KOPT-K1 (cell line): Measurements from ENCODE around the gene RHBDF1.

Experiments used
- H3K27ac ChIP-seq: fragments of 200-600 bp; sonication (generic); 2 replicates; pipeline ENCODE4 v1.5.1; 2016; ENCODE audit warnings: antibody characterized with exemption, mild to moderate bottlenecking, low read depth, low read length; ENCODE audit not compliant: poor library complexity, severe bottlenecking
- H3K36me3 ChIP-seq: fragments of 200-600 bp; sonication (generic); 2 replicates; pipeline ENCODE4 v1.5.1; 2017; ENCODE audit warnings: antibody characterized with exemption, mild to moderate bottlenecking, low read length, moderate library complexity; ENCODE audit not compliant: insufficient read depth
- H3K9me3 ChIP-seq: fragments of 200-600 bp; sonication (generic); 2 replicates; pipeline ENCODE4 v1.5.1; 2017; ENCODE audit warnings: antibody characterized with exemption, low read length, mild to moderate bottlenecking; ENCODE audit not compliant: insufficient read depth, poor library complexity, severe bottlenecking

RHBDF1 gene

DNA sequence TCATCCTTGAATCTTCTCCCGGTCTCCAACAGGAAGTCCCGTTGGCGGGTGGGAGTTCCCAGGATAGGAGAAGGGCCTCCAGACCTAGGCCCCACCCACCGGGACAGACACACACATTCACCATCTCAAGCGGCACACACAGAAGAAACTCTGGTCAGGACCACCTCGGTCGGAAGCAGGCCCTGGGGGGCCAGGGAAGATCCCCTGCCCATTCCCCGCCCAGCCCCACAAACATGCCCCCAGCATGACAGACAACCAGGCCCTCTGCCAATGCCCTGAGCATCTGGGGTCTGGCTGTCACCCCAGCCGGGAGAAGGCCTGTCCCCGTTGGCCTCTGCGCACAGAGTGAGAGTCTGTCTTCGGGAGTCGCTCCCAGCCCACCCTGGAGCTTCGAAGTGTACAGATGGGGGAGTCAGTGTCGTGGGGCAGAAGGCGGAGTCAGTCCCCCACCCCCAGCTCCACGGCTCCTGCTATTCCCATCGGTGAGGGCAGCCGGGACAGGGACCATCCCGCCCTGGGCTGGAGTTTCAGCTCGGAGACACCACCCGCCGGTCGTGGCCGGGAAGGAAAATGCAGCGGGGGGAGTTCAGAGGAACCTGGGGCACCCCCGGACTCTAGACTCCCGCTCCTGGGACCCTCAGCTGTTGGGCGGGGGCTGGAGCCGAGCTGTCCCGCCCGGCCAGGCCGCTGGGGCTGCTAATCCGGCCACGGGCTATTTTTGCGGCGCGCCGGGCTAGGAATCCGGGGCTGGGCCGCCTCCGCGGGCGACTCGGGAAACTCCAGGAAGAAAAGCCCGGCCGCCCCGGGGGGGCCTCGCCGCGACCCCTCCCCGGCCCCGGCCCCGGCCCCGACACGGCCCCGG is 660 bp downstream of the RHBDF1 start:
- no peaks in the 10 kb centered on the region for H3K9me3 ChIP-seq
- no peak overlapping the region for H3K27ac ChIP-seq
- H3K36me3 ChIP-seq = no peaks in the 10 kb centered on the region

DNA sequence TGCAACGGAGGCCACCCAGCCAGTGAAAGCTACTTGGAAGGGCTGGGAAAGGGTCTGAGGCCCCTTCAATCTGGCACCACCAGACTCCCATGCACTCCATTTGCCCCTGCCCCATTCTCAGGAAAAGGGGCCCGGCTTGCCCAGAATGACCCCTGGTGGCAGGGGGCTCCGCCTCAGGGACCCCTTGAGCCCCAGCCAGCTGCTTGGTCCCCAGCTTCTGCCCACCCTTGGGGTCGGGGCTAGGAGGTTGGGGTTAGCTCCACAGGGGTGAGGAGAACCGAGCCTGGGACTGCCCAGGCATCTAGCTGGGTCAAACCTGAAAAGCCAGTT is 1.3 kb downstream of the RHBDF1 start:
- Histone ChIP-seq H3K36me3 (no peaks in the 10 kb centered on the region), H3K27ac (no peak overlapping the region)

DNA sequence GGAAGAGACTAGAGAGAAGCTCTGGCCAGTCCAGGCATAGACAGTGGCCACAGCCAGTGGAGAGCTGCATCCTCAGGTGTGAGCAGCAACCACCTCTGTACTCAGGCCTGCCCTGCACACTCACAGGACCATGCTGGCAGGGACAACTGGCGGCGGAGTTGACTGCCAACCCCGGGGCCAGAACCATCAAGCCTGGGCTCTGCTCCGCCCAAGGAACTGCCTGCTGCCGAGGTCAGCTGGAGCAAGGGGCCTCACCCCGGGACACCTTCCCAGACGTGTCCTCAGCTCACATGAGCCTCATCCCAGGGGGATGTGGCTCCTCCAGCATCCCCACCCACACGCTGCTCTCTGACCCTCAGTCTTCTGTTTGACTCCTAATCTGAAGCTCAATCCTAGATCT is 3.2 kb downstream of the RHBDF1 start:
- Histone ChIP-seq H3K27ac (no peak overlapping the region), H3K36me3 (no peaks in the 10 kb centered on the region), H3K9me3 (no peaks in the 10 kb centered on the region)

More for the DNA sequence above, 1.3 kb downstream of the RHBDF1 start:
- no peaks in the 10 kb centered on the region for H3K9me3 ChIP-seq

DNA sequence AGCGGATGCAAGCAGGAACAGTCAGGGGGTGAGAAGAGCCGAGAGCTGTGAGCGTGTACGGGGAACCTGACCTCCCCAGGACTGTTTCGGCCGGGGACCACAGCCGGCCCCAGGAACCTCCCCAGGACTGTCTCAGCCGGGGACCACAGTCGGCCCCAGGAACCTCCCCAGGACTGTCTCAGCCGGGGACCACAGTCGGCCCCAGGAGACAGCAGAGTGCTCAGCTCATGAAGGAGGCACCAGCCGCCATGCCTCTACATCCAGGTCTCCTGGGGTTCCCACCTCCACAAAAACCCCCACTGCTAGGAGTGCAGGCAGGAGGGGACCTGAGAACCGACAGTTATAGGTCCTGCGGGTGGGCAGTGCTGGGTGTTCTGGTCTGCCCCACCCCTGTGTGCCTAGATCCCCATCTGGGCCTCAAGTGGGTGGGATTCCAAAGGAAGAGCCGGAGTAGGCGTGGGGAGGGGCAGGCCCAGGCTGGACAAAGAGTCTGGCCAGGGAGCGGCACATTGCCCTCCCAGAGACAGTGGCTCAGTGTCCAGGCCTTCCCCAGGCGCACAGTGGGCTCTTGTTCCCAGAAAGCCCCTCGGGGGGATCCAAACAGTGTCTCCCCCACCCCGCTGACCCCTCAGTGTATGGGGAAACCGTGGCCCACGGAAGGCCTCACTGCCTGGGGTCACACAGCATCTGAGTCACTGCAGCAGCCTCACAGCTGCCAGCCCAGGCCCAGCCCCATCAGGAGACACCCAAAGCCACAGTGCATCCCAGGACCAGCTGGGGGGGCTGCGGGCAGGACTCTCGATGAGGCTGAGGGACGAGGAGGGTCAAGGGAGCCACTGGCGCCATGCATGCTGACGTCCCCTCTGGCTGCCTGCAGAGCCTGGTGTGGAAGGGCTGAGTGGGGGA is 4.3 kb downstream of the RHBDF1 start:
- no peaks in the 10 kb centered on the region for H3K9me3 ChIP-seq
- no peak overlapping the region for H3K27ac ChIP-seq
- H3K36me3 ChIP-seq = no peaks in the 10 kb centered on the region

DNA sequence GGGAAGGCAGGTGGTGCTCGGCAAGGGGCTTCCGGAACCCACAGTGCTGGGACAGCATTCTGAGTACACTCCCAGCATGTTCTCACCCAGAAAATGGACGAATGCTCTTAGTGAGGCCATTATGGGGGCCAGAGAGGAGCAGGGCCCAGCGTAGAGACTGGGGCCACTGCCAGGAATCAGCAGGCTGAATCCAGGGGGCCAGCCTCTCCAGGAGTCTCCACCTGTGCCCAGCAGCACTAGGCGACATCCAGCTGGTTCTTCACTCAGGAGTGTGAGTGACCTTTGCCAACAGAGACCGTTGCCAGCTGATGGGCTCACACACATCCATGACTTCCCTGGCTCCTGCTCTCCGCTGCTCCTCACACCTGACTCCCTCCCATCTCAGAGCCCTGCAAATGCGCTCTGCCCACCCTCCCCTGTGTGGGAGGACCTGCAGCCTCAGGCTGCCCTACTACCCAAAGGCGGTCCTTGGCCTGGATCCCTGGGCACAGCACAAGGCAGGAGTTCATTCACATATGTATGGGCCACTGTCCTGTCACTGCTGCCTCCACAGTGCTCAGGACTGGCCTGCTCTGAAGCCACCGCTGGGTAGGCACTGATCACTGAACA is 5.1 kb downstream of the RHBDF1 start:
- no peaks in the 10 kb centered on the region for H3K36me3 ChIP-seq
- no peaks in the 10 kb centered on the region for H3K9me3 ChIP-seq
- H3K27ac ChIP-seq = no peak overlapping the region

DNA sequence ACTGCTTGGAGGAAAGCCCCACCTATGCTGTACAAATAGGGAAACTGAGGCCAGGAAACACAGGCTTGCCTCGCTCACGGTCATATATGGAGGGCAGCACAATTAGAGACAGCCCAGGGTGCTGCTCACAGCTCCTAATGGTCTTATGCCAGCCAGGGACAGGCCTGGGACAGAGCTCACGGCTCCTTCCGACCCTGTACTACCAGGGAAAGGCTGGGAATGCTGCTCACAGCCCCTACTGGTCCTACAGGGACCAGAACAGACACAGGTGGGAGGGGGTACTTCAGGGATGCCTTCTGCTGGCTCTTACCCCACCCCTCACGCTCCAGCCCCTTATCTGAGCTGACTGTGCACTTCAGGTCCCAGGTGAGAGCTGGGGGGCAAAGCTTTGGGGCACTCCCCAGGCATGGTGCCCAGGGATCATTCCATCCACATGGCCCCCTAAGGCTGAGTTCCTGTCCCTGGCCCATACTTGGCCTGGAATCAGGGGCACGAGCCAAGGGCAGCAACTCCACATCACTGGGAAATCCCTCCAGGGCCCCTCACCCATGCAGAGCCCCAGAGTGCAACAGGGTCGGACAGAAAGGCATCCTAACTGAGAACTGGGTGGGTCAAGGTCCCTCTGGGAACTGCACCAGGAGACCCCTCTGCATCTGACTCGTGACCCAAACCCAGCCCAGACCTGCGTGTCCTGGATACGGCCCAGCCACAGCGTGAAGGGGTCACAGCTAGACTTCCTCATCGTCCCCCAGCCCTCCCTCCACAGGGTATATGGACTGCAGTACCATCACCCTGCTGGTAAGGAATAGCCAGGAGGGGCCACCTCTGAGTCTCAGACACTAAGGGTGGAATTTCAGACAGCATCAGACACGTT is 5.9 kb downstream of the RHBDF1 start:
- no peaks in the 10 kb centered on the region for H3K9me3 ChIP-seq
- H3K27ac ChIP-seq = no peak overlapping the region
- no peaks in the 10 kb centered on the region for H3K36me3 ChIP-seq

DNA sequence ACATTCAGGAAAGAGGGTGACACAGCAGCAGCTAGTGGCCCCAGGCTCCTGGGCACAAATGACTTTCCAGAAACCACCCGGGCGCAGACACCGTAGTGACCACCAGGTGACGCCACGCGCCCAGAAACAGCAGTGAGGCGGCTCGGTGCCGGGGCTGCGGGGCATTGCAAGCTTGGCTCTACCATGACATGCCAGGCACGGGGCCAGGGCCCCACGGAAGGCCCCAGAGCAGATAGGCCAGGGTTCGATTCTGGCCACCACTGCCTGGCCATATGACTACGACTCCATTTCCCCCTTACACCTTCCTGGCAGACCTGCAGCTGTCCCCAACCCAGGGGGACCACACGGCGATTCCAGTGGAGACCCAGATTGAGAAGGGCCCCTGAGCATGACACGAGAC is 6.7 kb downstream of the RHBDF1 start:
- Histone ChIP-seq H3K9me3 (no peaks in the 10 kb centered on the region), H3K27ac (no peak overlapping the region), H3K36me3 (no peaks in the 10 kb centered on the region)

DNA sequence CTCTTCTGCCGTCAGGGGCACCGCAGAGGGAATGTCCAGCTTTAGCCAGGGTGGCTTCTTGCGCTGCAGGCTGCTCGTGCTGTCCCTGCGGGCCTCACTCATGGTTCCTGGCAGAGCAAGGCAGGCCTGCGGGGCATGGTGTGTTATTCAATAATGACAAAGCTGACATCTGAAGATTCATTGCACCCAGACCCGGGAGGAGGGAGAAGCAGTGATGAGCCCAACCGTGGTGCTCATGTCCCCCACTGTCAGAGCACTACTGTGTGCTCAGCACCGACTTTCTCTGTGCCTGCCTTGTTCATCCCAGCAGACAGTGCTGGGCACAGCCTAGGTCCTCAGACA is 7.5 kb downstream of the RHBDF1 start:
- no peaks in the 10 kb centered on the region for H3K36me3 ChIP-seq
- no peak overlapping the region for H3K27ac ChIP-seq
- H3K9me3 ChIP-seq = no peaks in the 10 kb centered on the region

DNA sequence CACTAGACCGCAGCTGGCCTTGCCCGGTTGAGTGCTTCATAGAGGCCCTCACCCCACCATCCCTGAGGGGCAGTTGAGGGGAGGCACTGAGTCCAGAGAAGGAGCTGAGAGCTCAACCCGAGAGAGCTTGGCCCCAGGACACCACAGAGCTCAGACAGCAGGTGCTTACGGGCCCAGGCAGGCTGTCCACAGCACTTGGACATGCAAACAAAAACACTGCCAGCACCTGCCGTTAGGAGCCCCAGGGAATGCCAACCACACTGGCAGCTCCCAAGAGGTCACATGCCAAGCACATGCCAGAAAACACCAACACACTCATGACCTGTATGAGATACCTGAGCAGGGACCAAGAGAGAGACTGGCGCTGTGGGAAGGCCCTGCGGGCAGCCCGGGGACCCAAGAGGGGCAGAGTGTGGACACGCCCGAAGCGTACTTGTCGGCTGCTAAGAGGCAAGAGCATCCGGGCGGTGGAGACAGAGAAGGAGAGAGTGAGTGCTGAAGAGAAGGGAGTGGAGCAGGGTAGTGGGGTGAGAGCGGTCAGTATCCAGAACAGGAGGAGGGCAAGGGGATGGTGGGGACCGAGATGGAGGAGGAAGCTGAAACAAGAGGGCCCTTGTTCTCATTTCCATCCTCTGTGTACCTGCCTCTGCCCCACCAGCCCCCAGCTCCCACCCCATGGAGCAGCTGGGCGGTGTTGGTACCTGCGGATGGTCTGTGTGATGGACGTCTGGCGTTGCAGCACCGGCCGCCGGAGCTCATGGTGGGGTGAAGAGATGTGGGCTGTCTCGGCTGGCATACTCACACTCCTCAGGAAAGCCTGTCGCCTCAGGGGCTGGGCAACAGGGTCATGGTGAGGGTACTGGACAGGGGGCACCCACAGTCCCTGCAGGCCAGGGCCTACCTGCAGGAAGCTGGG is 8.2 kb downstream of the RHBDF1 start:
- Histone ChIP-seq H3K36me3 (0 out of 2 replicates have a peak, but pooled peaks cover 1% of the 10 kb centered on the region), H3K9me3 (no peaks in the 10 kb centered on the region), H3K27ac (no peak overlapping the region)

DNA sequence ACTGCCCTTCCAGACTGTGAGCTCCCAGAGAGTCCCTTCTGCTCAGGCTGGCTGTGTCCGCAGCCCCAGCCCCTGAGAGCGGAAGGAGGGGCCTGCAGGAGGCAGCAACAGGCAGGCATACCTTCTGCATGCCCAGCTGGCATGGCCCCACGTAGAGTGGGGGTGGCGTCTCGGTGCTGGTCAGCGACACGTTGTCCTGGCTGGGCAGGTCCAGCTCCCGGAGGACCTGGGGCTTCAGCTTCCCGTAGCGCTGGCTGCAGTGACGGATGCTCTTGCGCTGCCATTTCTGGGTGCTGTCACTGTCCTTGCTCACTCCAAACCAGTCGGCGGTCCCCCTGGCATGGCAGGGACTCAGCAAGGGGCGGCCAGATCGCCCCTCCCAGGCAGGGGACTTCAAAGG is 9.0 kb downstream of the RHBDF1 start:
- Histone ChIP-seq H3K27ac (no peak overlapping the region), H3K9me3 (no peaks in the 10 kb centered on the region), H3K36me3 (peaks cover 9% of the 10 kb centered on the region; the same call in 1 of the 2 replicates)

DNA sequence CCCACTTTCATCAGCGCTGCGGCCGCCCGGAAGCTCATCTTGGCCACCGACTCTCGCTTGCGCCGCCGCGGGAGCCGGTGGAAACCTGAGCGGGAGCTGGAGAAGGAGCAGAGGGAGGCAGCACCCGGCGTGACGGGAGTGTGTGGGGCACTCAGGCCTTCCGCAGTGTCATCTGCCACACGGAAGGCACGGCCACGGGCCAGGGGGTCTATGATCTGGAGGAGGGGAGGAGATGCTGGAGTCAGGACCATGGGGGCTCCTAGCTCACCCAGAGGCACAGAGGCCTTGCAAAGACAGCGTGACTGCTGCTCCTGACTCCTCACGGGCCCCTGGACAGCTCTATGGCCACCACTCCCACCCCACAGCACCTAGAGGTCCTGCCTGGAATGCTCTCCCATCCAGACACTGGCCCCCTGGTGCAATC is 9.5 kb downstream of the RHBDF1 start:
- peaks cover 14% of the 10 kb centered on the region; the same call in 1 of the 2 replicates for H3K36me3 ChIP-seq
- no peak overlapping the region for H3K27ac ChIP-seq
- H3K9me3 ChIP-seq = no peaks in the 10 kb centered on the region

DNA sequence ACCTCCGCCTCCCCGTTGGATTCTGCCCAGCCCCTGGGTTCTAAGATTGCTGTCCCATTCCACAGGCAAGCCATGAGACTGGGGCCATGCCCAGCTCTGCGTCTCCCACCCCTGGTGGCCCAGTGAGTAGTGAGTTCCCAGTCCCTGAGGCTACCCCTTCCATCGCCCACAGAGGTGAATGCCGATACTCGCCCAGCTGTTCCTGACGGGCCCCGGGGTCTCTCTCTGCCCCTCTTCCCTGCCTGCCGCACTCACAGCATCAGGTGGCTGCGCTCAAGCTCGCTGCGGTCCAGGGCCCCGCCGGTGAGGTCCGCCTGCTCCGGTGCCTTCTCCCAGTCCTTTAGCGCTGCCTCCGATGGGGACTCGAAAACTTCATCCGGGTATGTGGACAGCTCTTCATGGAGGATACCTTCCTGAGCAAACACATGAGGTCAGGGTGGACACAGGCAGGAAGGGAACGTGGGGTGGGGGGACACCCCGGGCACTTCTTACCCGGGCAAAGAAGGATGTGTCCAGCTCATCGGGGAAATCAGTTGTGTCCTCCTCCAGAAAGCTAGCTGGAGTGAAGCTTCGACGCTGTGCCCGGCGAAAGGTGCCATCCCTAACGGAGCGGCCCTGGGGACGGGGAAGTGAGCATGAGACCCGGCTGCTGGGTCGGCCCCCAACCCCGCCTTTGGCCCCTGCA is 10.0 kb downstream of the RHBDF1 start:
- Histone ChIP-seq H3K27ac (no peak overlapping the region), H3K36me3 (peaks cover 20% of the 10 kb centered on the region; the same call in 1 of the 2 replicates), H3K9me3 (no peaks in the 10 kb centered on the region)

DNA sequence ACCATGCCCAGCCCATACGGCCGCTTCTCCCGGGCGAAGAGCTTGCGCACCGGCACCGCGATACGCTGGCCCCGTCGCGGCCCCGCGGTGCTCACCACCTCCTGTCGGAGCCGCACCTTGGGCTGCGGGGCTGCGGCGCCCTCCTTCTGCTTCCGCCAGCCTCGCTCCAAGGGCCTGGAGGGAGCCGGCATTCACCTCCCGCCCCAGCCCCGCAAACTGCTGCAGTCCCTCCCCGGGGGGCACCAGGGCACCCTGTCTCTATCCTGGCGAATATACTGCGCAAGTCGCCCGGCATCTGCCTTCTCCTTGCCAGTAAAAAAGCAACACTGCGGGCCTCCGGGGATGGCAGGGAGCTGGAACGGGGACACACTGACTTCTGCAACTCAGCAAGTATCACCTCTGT is 10.6 kb downstream of the RHBDF1 start:
- Histone ChIP-seq H3K27ac (no peak overlapping the region), H3K36me3 (peaks cover 25% of the 10 kb centered on the region; the same call in 1 of the 2 replicates), H3K9me3 (no peaks in the 10 kb centered on the region)
